AG09309 (cell line): ENCODE results near the gene GABPB2.

ENCODE experiments used
- DNase-seq: peaks from one replicate; pipeline ENCODE4 v3.0.0-alpha.2; 2010; ENCODE audit warnings: low read depth
- H3K4me3 ChIP-seq: 2 replicates; pipeline ENCODE4 v1.5.1; 2011; ENCODE audit warnings: mild to moderate bottlenecking, low read depth, low read length, moderate library complexity; ENCODE audit not compliant: control insufficient read depth
- CTCF ChIP-seq: IDR thresholded peaks from 2 replicates; pipeline ENCODE4 v1.5.1; 2011; ENCODE audit warnings: mild to moderate bottlenecking, low read depth, low read length, inconsistent platforms; ENCODE audit not compliant: insufficient read depth, control insufficient read depth; ENCODE audit errors: missing control alignments

GABPB2 gene

GRCh38 chr1:151135433-151136385 lies 65.1 kb downstream of the GABPB2 start:
- no peak for DNase-seq
- no peak for TF ChIP-seq CTCF
- H3K4me3 ChIP-seq, result no peak overlapping the region

GRCh38 chr1:151137789-151138188 lies 67.2 kb downstream of the GABPB2 start:
- no peak for DNase-seq
- H3K4me3 ChIP-seq, result no peak overlapping the region
- TF ChIP-seq CTCF, result no peak

GRCh38 chr1:151142411-151143056 lies 72.0 kb downstream of the GABPB2 start:
- no peak overlapping the region for H3K4me3 ChIP-seq
- DNase-seq, result no peak
- TF ChIP-seq CTCF, result no peak

- TF ChIP-seq CTCF, result no peak
- no peak overlapping the region for H3K4me3 ChIP-seq
- no peak for DNase-seq
These were observed 72.5 kb downstream of the GABPB2 start for GRCh38 chr1:151143057-151143435.

- no peak for DNase-seq
- no peak for TF ChIP-seq CTCF
- H3K4me3 ChIP-seq, result no peak overlapping the region
These were observed 73.4 kb downstream of the GABPB2 start for GRCh38 chr1:151143986-151144385.

- H3K4me3 ChIP-seq, result no peak overlapping the region
- no peak for TF ChIP-seq CTCF
- DNase-seq, result no peak
These were observed 74.1 kb downstream of the GABPB2 start for GRCh38 chr1:151144474-151145303.
